ENCODE measurements around the gene ST6GALNAC5.
"Not testable (repeated sequence)": the region's sequence is repeated elsewhere in the genome, so short reads cannot be mapped to it uniquely, and the experiment has no call there.

ST6GALNAC5 gene

GRCh38 chr1:76938304-76938703, 71.0 kb downstream of the ST6GALNAC5 start:
- DNase-seq (ENCODE audit: low read depth in 2 of 2), result no peak

DNA sequence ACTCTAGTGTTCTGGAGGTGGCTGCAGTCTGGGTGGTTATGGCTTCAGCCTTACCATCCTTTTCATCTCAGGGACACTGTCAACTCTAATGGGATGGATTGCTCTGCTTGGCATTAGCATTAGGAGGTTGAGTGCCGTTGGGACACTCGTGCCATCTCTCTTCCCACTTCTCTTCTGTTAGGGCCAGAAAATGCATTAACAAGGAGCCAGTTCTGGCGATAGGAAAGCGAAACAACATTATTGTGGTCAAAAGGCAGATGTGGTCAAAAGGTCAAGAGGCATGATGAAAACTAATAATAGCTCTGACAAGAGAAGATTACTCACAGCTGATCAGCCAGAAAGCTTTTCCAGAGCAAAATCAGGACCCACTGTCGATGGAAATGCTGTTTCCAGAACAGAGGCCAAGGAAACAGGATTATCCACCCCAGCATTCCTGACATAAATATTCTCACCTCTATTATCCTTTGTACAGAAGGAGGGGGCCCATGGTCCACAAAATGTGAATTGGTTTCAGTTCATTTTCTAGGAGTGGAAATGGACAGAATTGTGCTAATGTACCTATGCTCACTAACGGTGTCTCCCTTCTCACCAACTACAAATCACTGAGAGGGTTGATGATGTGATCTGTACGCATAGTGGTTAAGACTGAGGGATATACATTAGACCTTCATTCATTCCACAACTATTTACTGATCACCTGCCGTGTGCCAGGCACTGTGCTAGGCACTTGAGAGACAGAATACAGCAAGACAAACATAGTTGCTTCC, 72.0 kb downstream of the ST6GALNAC5 start:
- DNase-seq (ENCODE audit: low read depth in 2 of 2), result no peak

- DNase-seq (ENCODE audit: low read depth in 2 of 2), result no peak
Measured at GRCh38 chr1:76939817-76940216, 72.5 kb downstream of the ST6GALNAC5 start.

DNA sequence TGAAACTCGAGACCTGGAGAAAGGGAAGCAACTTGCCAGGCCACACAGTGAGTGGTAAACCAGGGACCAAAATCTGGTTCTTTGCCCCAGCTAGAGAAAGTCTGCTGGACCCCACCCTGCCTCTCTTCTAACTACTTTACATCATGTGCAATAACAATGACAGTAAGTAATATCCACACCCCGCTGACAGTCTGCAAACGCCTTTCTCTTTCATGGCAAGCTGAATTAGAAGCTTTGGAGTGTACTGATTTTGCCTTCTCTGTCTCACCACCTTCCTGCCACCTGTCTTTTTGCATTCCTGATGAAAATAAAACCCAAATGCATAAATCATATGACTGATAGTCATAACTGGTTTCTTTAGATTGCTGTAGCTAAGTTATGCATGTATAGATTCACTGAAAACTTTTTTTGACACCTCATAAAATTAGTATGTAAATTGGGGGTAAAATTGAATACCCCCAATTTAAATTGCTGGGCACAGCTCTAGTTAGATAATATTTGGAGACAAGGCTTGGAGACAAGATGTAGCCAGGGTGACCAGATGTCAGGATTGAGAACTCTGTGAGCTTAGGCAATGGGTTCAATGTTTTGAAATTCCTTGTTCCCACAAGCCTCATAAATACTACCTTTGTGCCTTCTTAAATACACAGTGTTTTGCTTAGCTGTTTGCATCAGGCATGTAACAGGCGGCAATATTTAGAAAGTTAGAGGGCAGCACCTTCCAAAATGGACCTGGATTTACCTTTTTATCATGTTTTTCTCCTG, 73.5 kb downstream of the ST6GALNAC5 start:
- no peak for DNase-seq (ENCODE audit: low read depth in 2 of 2)

- no peak for DNase-seq (ENCODE audit: low read depth in 2 of 2)
Measured at GRCh38 chr1:76942549-76942948, 75.3 kb downstream of the ST6GALNAC5 start.

DNA sequence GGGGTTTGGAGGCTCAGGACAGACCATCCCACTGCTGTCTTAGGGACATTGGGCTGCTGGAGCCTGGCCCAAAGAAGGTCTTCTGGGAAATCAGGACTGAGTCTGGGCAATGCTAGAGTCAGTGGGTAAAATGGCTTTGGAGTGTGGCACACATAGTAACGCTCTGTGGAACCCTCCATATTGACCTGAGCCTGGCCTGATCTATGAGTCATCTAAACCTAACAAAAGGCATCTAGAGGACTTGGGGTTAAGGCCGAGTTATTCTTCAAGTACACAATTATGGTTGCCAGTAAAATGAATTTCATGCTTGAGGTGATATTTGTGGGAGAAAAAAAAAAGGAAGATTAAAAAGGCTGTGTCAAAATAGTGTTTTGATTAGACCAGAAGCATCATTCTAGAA, 77.7 kb downstream of the ST6GALNAC5 start:
- DNase-seq (ENCODE audit: low read depth in 2 of 2), result no peak

DNA sequence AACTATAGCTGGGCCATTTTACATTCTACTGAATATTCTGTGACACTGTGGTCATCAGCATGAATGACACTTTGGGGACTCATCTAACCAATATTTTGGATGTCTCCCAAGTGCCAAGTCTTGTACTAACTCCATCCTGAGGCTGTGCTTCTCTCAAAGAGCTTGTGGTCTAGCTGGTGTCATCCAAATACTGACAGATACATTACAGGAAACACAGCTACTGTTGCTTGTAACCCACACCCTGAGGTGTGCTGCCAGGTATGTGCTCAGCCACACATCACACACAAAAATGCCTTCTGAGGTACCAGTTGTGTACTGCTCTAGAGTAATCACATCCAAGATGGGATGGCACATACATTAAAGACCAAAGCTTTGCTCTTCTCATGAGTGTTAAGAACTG, 81.6 kb downstream of the ST6GALNAC5 start:
- no peak for DNase-seq (ENCODE audit: low read depth in 2 of 2)

- DNase-seq (ENCODE audit: low read depth in 2 of 2), result no peak
Measured at GRCh38 chr1:76949503-76949902, 82.2 kb downstream of the ST6GALNAC5 start.

GRCh38 chr1:76950306-76950705, 83.0 kb downstream of the ST6GALNAC5 start:
- no peak for DNase-seq (ENCODE audit: low read depth in 2 of 2)

DNA sequence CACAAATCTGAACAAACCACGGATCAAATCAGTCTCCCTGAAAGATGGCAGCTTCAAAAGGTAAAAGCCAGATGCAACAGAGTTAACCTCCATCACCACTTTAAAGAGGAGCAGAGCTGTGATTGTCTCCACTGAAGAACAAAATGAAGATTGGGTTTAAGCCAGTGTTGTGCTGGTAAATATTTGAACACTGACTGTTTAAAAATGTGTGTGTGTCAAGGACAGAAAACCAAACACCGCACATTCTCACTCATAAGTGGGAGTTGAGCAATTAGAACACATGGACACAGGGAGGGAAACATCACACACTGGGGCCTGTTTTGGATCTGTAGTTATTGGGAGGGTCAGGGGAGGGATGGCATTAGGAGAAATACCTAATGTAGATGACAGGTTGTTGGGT, 83.9 kb downstream of the ST6GALNAC5 start:
- DNase-seq (ENCODE audit: low read depth in 2 of 2), result no peak

GRCh38 chr1:76955652-76956051, 88.4 kb downstream of the ST6GALNAC5 start:
- DNase-seq (ENCODE audit: low read depth in 2 of 2), result no peak

DNA sequence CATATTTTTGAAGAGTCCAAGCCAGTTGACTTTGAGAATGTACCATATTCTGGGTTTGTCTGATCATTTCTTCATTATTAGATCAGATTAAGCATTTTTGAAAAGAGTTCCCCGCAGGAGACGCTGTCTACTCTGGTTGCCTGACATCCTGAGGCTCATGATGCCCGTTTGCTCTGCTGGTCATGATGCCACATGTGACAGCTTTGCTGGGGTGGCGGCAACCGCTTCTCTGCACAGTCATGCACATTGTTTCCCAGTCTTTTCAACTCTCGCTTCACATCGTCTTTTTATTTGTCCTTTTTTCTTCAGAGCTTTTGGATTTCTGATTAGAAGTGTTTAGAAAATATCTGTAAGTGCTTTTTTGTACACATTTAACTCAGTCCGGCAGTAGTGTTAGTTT, 90.7 kb downstream of the ST6GALNAC5 start:
- no peak for DNase-seq (ENCODE audit: low read depth in 2 of 2)

DNA sequence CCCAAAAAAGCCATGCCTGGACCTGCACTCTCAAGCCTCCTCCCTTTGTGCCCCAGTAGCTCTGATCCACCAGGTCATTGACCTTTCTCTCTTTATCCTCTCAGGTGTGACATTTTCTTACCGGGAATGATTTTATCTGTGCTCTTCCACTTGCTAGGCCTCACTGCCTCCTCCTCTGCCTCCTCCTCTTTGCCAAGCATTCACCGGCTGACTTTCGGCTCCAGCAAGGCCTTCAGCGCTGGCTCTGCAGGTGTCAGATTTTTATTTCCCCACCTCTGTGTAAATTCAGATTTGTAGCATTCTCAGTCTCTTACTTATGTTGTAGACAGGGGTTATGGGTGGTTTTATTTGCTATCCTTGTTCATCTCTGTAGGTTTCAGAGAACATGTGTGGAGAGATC, 91.5 kb downstream of the ST6GALNAC5 start:
- no peak for DNase-seq (ENCODE audit: low read depth in 2 of 2)

GRCh38 chr1:76959556-76959955, 92.3 kb downstream of the ST6GALNAC5 start:
- DNase-seq (ENCODE audit: low read depth in 2 of 2), result no peak

DNA sequence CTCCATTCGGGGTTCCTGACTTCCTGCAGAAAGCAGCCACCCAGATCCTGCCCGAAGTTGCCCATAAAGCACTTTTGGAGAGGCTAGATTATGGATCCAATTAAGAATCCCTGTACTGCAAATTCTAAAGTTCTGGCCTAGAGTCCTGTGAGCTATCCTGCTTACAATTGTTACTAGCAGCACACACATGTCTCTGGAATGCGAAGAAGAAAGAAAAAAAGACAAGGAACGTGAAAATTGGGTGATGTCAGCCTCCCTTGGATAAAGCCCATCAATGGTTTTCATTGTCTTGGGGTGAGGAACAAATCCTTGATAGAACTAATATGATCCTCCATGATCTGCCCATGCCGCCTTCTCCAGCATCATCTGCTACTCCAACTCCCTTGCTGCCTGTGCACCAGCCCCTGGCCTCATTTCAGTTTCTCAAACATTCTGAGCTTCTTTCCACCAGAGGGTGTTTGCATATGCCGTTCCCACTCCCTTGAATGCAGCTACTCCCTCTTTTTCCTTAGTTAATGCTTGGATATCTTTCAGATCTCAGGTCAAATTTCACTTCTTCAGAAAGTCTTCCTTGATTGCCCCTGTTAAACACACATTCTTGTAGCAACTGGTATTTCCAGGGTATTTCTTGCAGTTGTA, 94.0 kb downstream of the ST6GALNAC5 start:
- no peak for DNase-seq (ENCODE audit: low read depth in 2 of 2)

DNA sequence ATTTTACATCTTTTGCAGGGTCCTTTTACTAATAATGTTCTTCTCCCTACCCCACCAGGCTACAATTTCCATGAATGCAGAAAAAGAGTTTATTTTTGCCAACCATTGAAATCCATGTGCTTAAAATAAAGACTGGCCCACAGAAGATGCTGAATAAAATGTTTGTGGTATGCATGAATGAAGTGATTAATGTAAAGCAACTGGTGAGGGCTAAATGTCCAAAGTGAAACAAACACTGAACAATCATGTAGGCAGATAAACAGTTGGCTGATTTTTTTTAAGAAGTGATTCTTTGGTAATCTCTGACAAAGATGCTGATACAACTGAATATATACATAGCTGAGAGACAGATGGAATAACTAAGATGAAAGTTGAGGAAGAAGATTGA, 94.5 kb downstream of the ST6GALNAC5 start:
- DNase-seq (ENCODE audit: low read depth in 2 of 2), result no peak

DNA sequence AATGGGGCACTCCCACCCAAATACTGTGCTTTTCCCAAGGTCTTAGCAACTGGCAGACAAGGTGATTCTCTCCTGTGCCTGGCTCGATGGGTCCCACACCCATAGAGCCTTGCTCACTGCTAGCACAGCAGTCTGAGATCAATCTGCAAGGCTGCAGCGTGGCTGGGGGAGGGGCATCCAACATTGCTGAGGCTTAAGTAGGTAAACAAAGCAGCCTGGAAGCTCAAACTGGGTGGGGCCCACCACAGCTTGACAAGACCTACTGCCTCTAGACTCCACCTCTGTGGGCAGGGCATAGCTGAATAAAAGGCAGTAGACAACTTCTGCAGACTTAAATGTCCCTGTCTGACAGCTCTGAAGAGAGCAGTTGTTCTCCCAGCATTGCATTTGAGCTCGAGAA, 114.0 kb downstream of the ST6GALNAC5 start:
- DNase-seq (ENCODE audit: low read depth in 2 of 2), result not testable (repeated sequence)

GRCh38 chr1:76989976-76990375, 122.7 kb downstream of the ST6GALNAC5 start:
- DNase-seq (ENCODE audit: low read depth in 2 of 2), result no peak

DNA sequence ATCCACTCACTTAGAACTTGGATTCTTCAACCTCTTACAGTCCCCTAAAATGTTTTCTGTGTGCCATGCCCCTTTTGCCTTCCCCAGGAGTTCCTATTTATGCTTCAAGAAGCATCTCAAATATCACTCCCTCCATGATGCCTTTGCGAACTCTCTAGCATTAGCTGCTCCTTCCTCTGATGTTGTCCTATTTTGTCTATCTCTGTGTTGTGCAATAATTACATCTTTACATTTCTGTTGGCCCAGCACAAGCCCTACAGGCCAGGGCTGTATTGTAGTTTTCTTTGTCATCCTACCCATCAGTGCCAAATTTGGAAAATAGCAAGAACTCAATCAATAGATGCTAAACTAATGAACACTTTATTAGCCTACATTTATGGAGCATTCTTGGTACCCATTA, 125.8 kb downstream of the ST6GALNAC5 start:
- DNase-seq (ENCODE audit: low read depth in 2 of 2), result no peak

GRCh38 chr1:76998582-76999223, 131.4 kb downstream of the ST6GALNAC5 start:
- DNase-seq (ENCODE audit: low read depth in 2 of 2), result no peak

DNA sequence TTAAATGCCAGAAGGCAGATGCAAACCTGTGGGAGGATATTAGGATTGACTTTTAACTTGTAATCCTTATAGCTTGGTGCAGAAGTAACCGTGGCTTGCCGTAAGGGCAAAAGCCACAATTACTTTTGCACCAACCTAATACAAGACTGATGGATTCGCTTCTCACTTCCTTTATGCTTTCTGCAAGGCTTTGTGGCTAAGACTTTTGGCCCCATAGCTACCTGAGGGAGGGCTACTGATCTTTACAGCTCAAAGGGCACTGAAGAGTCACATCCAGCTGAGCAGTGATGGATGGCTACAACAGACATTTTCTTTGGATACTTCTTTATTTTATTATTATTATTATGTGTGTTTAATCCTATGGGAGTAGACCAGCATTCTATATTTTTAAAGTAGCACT, 140.4 kb downstream of the ST6GALNAC5 start:
- no peak for DNase-seq (ENCODE audit: low read depth in 2 of 2)

GRCh38 chr1:77010937-77011336, 143.7 kb downstream of the ST6GALNAC5 start:
- no peak for DNase-seq (ENCODE audit: low read depth in 2 of 2)
